RPMI7951 (cell line): Measurements from ENCODE around the gene BPHL. TPM values are rescaled to one million over a fixed set of nuclear protein-coding genes. Genes with fewer than 3 reads are reported as not detected.
"Not testable (repeated sequence)": the region's sequence is repeated elsewhere in the genome, so short reads cannot be mapped to it uniquely, and the experiment has no call there.

Source experiments
- DNase-seq: peaks from one replicate; pipeline ENCODE4 v3.0.0-alpha.2; 2012; ENCODE audit warnings: low read depth
- total RNA-seq: library from RNA; depleted of rRNA; stranded (reverse); fragments of >200 nt; shearing (Covaris generic); gene quantifications from 2 replicates; pipeline ENCODE4 v1.2.3, GENCODE V29; 2014

Gene BPHL
- total RNA-seq, 1 experiment from 2014 or later, result 24.8 TPM

DNA sequence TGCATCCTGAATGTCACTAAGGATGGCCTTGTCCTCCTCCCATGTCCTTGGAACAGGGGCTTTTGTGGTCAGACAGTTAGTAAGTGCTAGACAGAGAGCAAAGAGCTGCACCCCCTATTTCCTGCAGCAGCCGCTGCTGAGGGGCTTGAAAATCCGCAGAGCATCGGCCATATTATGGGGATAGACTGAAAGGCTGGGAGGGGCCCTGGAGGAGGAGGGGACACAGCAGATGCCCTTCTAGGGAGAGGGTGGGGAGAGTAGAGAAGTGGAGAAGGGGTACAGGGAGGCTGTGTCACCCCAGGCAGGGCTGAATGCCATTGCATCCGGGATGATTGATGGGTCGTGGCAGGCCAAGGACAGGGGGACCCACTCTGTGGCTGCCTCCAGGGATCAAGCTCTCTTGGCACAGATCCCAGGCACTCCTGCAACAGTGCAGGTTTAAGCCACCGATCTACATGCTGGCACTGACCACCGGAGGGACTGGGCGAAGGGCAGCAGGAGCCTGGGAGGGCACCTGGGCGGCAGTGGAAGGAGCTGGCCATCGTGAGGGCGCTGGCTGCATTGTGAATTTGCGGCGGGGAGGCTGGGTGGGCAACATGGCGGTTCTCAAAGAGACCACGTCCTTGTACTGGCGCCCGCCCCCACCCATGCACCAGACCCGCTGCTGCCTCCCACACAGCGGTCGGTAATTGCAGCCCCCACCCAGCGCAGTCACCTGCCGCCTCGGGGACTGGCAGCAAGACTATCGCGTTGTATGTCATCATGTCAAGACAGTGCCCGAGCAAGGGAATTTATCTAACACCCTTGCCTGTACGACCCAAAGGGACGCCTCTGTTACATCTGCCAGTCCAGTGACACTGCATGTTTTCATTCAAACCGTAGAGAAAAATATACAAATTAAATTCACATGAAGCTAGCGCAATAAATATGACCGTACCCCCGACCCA is 37.9 kb downstream of the BPHL start:
- DNase-seq, result not testable (repeated sequence)

DNA sequence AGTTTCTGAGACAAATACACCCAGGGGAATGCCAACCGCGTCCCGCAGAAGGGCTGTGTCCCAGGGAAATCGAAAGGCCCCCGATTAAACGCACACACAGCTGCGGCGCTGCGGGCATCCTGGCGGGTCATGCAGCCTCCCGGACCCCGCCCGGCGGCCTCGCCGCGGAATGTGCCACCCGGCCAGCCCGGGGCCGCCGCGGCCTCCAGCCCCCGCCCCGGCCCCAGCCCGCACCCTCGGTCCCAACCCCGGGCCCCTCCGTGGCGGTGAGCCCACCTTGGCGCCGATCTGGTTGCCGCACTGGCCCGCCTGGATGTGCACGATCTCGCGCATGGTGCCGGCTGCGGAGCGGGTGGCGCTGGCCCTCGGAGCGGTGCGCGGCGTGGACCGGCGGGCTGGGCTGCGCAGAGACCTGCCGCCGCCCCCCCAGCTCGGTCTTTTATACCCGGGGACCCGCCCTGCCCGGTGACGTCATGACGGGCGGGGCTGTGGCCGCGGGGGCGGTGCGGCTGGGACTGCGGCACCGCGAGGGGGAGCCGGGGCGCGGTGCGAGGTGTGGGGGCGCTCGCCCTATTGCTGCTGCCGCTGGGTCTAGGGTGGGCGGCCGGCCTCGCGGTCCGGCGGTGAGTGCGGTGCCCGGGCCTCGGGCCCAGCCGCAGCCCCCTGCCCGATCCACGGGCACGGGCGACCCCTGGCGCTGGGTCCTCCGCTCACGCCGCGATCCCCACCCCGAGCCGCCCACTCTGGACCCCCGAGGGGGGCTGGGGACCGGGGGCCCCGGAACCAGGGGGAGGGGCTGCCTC is 38.8 kb downstream of the BPHL start, which contains the start of gene TUBB2A:
Gene TUBB2A (minus strand): TSS at position 414 of the 803 bp plus-strand sequence. CDS start 81 bp downstream, at position 333.
- DNase-seq, result peak; percentile 83

- no peak for DNase-seq
Observed at GRCh38 chr6:3159805-3160781, 41.6 kb downstream of the BPHL start.

DNA sequence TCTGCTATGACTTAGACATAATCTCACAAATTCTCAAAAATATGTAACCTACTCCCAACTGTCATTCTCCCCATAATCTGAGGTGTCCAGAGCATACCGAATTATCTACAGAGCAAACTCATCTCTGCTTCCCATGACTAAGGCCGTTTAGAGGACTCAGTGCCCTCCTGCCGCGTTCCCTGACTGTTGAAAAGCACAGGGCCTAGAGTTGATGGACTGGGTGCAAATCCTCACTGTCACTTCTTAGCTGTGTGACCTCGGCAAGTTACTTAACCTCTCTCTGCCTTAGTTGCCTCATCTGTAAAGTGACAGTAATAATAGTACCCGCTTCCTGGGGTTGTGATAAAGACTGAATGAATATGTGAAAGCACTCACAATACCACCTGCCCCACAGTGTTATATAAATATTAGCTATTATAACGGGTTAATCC is 43.6 kb downstream of the BPHL start:
- DNase-seq, result peak; percentile 43

DNA sequence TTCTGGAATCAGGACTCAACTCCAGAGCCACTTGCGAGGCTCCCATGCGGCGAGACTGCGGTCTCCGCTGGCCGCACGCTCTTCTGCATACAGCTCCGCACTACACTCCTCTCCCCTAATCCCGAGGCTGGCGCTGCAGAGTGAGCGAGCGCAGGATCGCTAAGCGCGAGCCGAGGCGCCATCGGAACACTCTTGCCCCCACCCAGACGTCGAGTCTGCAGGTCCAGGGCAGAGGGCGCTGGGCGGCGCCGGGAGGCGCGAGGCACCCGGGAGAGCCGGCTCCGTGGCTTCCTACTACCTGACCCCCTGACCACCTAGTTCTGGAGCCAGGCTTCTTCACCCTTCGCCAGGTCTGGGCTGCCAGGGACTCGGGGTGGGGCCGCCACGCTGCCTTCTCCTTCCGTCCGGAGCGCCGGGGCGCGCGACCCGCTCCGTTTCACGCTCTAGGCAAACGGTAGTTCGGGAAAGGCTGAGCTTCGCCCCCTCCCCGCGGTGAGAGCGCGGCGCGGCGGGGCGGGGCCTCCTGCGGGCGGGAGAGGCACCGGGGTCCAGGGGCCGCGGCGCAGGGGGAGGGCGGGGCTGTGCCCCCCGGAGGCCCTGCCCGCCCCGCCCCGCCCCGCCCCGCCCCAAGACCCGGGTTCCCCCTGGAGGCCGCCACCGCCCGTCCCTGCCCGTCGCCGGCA is 44.2 kb downstream of the BPHL start:
- DNase-seq, result peak; percentile 80

- no peak for DNase-seq
Observed at GRCh38 chr6:3163248-3163594, 44.7 kb downstream of the BPHL start.

- DNase-seq, result no peak
Observed at GRCh38 chr6:3164388-3164787, 45.9 kb downstream of the BPHL start.

DNA sequence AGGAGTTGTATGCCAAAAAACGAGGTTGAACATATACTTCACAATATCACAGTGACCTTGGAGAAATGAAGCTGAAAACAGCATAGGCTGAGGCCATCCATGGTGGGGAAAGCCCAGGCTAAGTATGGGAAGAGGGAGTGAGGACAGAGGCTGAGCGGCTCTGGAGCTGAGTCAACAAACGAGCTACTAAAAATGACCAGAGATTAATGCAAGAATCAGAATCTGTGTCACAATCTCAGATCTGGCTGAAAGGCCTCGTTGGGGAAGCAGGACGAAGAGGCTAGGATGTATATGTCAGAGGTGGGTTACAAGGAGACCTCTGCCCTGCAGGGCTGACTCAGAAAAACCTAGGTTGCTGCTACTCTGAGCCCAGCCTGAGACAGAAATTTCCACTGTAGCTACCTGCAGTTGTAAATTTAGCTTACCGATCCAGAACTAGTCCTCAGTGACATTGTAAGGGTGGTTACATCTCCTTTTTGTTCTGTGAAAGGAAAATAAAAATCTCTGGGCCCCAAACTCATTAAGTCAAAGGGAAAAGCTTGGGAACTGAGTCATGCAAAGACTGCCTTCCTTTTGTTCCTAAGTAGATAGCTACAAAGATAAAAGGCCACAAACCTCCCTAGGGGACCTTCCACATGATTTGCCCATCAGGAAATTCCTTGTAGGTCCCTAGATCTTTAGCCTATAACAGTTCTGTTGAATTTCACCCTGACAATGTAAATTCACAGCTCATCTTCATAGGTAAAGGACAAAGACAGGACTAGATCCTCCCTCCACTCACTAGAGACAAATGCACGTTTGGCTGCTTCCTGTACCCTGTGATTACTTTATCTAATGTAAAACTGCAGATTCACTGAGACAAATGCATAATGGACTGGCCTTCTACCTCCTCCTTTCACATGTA is 47.4 kb downstream of the BPHL start:
- DNase-seq, result peak; percentile 90

DNA sequence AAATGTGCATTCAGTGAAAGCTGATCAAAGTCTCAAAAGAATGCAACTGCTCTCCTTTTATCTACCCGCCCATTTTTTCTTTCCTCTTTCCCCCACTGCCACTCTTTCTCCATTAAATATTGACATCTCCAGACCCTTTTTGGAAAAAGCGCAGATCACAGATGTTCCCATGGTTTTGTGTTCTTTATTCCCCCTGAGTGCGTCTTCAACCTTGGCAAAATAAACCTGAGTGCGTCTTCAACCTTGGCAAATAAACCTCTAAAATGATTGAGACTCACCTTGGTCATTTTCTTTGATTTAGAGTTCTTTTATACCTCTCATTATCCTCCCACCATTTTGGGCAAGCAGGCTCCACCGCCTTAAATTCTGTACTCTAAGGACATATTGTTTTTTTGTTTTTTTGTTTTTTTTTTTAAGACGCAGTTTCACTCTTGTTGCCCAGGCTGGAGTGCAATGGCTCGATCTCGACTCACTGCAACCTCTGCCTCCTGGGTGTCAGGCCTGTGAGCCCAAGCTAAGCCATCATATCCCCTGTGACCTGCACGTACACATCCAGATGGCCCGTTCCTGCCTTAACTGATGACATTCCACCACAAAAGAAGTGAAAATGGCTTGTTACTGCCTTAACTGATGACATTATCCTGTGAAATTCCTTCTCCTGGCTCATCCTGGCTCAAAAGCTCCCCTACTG is 48.2 kb downstream of the BPHL start:
- not testable (repeated sequence) for DNase-seq

DNA sequence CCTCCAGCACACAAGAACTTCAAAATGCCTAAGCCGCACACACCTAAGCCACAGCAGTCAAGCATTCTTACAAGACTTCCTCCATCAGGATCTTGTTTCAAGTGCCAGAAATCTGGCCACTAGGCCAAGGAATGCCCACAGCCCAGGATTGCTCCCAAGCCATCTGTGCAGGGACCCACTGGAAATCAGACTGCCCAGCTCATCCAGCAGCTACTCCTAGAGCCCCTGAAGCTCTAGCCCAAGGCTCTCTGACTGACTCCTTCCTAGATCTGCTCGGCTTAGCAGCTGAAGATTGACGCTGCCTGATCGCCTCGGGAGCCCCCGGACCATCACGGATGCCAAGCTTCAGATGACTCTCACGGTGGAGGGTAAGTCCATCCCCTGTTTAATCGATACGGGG is 49.5 kb downstream of the BPHL start:
- DNase-seq, result not testable (repeated sequence)

DNA sequence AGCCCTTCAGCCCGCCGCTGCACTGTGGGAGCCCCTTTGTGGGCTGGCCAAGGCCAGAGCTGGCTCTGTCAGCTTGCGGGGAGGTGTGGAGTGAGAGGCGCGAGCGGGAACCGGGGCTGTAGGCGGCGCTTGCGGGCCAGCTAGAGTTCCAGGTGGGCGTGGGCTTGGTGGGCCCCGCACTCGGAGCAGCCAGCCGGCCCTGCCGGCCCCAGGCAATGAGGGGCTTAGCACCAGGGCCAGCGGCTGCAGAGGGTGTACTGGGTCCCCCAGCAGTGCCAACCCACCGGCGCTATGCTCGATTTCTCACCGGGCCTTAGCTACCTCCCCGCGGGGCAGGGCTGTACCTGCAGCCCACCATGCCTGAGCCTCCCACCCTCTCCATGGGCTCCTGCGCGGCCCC is 52.2 kb downstream of the BPHL start:
- not testable (repeated sequence) for DNase-seq

- DNase-seq, result peak; percentile 63
Observed at GRCh38 chr6:3171313-3172175, 53.0 kb downstream of the BPHL start.

DNA sequence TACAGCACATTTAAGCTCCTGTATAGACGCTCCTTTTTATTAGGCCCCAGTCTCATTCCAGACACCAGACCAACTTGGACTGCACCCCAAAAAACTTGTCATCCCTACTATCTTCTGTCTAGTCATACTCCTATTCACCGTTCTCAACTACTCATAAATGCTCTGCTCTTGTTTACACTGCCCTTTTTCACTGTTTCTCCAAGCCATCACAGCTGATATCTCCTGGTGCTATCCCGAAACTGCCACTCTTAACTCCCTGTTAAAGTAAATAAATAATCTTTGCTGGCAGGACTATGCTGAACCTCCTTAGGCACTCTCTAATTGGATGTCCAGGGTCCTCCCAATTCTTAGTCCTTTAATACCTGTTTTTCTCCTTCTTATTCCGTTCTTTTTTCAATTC is 54.3 kb downstream of the BPHL start:
- not testable (repeated sequence) for DNase-seq

DNA sequence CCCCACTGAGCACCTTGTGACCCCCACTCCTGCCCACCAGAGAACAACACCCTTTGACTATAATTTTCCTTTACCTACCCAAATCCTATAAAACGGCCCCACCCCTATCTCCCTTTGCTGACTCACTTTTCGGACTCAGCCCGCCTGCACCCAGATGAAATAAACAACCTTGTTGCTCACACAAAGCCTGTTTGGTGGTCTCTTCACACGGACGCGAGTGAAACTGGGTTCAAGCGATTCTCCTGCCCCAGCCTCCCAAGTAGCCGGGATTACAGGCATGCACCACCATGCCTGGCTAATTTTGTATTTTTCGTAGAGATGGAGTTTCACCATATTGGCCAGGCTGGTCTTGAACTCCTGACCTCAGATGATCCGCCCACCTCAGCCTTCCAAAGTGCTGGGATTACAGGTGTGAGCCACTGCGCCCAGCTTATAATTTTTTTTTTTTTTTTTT is 55.2 kb downstream of the BPHL start:
- not testable (repeated sequence) for DNase-seq

- no peak for DNase-seq
Observed at GRCh38 chr6:3175715-3176402, 57.3 kb downstream of the BPHL start.

DNA sequence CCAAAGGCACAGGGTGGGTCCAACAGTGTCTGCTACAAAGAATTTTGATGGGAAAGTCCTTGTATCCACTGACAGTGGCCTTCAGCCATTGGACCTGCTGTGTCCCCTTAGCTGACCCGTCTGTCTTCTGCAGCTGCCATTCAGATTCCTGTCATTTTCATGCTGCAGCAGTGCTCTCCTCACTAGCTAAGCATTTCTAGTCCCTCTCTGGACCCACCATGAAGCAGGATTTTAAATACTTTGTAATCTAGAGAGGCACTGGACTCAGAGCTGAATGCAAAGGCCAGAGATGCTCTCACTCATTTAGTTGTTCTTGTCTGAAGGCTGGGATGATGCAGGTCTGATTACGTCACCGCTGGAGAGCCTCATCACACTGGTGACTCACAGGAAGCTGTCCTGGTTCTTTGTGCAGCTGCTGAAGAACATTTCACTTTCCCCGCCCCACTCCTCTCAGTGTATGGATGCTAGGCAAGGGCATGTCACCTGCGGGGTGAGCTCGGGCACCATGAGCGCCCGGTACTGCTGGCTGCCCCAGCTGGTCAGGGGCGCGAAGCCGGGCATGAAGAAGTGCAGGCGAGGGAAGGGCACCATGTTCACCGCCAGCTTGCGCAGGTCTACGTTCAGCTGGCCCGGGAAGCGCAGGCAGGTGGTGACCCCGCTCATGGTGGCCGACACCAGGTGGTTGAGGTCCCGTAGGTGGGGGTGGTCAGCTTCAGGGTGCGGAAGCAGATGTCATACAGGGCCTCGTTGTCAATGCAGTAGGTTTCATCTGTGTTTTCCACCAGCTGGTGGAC is 58.2 kb downstream of the BPHL start:
- DNase-seq, result peak; percentile 87
